HAP-1 (cell line): ENCODE data around the gene NPM3.

Experiments used
- DNase-seq, 2 experiments: peaks; one replicate each; pipeline ENCODE4 v3.0.0-alpha.2; 2016 to 2020; ENCODE audit warnings: low spot score in 2 of 2
- H3K27me3 ChIP-seq: fragments of 250-450 bp; sonication (Bioruptor Pico); 2 replicates; pipeline ENCODE4 v1.5.1; 2020; ENCODE audit warnings: low read depth, mild to moderate bottlenecking, moderate library complexity
- H3K36me3 ChIP-seq: fragments of 250-450 bp; sonication (Bioruptor Pico); replicated peaks from 2 replicates; pipeline ENCODE4 v1.5.1; 2020; ENCODE audit warnings: mild to moderate bottlenecking
- H3K4me1 ChIP-seq: fragments of 250-450 bp; sonication (Bioruptor Pico); 2 replicates; pipeline ENCODE4 v1.5.1; 2020; ENCODE audit warnings: mild to moderate bottlenecking
- H3K4me3 ChIP-seq: fragments of 250-450 bp; sonication (Bioruptor Pico); 2 replicates; pipeline ENCODE4 v1.5.1; 2020; ENCODE audit warnings: mild to moderate bottlenecking, moderate library complexity
- H3K9me3 ChIP-seq: fragments of 250-450 bp; sonication (Bioruptor Pico); 2 replicates; pipeline ENCODE4 v1.5.1; 2020; ENCODE audit warnings: mild to moderate bottlenecking, moderate library complexity
- in situ Hi-C: fragments of 300-500 bp; cut with MboI; formaldehyde crosslinking; loops from 3 replicates; pipeline ENCODE4 v1.14.3; 2020; ENCODE audit warnings: low sequenced_read_pairs, inconsistent platforms, mixed read lengths

The NPM3 gene

DNA sequence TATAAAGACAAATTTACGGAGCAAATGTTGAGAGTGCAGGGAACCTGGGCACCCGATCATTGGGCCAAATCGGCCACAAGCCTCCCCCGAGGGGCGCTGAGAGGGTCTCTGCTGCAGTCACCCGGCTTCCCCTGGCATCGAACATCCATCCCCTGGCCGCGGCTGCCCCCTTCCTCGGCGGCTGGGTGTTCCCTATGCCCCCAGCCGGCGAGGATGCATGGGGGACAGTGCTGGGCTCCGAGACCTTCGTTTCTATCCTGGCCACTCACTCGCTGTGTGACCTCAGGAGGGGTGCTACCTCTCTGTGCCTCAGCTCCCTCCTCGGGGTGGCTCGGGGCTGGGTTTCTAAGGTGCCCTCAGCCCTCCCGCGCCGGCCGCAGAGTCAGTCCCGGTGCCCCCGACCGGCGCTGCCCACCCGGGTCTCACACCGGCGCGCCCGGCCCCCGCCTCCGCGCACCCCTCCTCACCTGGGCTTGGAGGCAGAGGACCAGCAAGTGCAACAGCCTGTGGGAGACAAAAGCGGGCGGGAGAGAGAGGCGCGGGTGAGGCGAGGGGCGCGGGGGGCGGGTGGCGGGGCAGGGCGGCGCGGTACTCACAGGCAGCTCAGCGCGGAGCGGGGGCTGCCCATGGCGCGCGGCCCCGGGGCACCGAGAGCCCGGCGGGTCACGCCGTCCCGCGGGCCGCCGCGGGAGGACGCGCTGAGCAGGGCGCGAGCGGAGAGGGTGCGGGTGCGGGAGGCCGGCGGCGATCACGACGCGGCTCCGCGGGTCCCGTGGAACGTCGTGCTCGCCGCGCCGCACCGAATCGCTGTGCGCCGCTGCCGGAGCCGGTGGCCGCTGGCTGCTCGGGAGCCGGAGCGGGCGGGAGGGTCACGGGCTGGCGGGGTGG, 7.7 kb downstream of the NPM3 start, which contains the start of gene FGF8:
Gene FGF8, minus strand, starts transcription at position 842 of the 888 bp plus-strand sequence. Its CDS starts 214 bp downstream, at position 628.
- no peak for DNase-seq
- peaks cover 12% of the 10 kb centered on the region for H3K27me3 ChIP-seq
- peaks cover 7% of the 10 kb centered on the region for H3K4me1 ChIP-seq
- no peaks in the 10 kb centered on the region for H3K9me3 ChIP-seq
- H3K36me3 ChIP-seq, result peaks cover 5% of the 10 kb centered on the region; the same call in 1 of the 2 replicates
- peak within 1 kb of the TSS; percentile 16 for H3K4me3 ChIP-seq
- in situ Hi-C loops, result no loop called here

DNA sequence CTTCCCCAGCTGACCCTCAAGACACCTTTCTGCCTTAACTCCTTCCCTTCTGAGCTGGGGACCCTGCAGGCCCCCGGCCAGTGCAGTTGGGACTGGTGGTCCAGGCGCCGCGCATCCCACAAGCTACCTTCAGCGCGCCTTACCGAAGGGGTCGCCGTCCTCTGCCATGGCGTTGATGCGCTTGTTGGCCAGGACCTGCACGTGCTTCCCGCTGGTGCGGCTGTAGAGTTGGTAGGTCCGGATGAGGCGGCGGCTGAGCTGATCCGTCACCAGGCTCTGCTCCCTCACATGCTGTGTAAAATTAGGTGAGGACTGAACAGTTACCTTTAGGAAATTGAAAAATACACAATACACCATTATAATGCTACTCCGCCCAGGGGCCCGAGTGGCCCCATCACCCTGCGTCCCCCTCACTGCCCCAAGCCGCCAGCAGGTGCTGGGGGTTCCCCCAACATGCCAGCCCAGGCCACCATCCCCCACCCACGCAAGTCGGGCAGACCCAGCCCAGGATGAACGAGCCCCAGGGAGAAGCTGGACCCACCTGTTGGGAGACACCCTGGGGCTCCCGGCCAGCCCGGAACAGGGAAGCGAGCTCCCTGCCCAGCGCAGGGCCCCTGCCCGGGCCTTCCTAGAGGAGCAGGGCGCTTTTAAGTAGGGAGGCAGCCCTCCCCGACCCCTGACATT, 8.5 kb downstream of the NPM3 start:
- in situ Hi-C loops, result no loop called here
- no peak for DNase-seq
- Histone ChIP-seq H3K4me3 (no peak overlapping the region), H3K36me3 (peaks cover 3% of the 10 kb centered on the region; the same call in 1 of the 2 replicates), H3K27me3 (peaks cover 12% of the 10 kb centered on the region), H3K4me1 (peaks cover under 1% of the 10 kb centered on the region), H3K9me3 (no peaks in the 10 kb centered on the region)

GRCh38 chr10:101773923-101774588, 9.2 kb downstream of the NPM3 start:
- no peak for DNase-seq
- Histone ChIP-seq H3K36me3 (0 out of 2 replicates have a peak, but pooled peaks cover 3% of the 10 kb centered on the region), H3K9me3 (no peaks in the 10 kb centered on the region), H3K4me1 (no peaks in the 10 kb centered on the region; the same call in 1 of the 2 replicates), H3K4me3 (no peak overlapping the region), H3K27me3 (peaks cover 12% of the 10 kb centered on the region)
- in situ Hi-C loops, result no loop called here

DNA sequence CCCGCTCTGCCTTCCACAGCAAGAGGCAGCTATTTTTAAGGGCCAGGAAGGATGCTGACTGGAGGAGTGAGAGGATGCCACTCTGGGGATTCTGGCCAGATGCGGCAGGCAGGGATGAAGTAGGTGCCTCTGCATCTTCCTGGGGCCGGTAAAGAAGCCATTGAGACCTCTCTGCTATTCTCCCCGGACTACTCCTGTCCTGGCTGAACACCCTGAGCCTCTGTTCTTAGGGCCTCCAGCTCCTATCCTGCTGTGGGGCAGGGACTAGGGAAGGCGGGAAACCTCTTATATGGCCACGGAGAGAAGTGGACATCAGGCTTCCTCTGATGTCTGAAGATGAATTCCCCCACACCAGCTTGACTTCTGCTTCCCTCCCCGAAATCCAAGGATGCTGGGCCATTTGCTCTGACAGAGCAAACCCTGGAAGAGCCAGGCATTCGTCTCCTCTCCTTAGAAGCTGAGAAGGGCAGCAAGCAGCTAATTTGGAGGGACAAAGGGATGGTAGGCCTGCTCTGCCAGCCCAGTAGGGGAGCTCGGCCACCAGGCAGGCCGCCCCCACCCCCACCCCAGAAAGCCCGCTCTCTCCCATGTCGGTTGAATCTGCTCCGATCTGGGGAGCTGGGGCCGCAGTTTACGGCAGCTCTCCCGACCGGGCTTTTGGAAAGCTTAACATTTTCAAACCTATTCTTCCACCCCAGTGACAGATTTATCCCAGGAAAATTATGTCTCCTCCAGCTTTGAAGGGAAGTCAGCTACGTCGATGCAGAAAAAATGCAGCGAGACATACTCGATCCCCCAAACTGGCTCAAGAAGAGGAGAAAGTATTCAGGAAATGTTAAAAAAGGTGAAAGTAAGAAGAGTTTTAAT, 10.1 kb downstream of the NPM3 start:
- Histone ChIP-seq H3K9me3 (no peaks in the 10 kb centered on the region), H3K4me3 (no peak overlapping the region), H3K4me1 (no peaks in the 10 kb centered on the region; the same call in 1 of the 2 replicates), H3K27me3 (peaks cover 12% of the 10 kb centered on the region), H3K36me3 (0 out of 2 replicates have a peak, but pooled peaks cover 3% of the 10 kb centered on the region)
- DNase-seq, result no peak
- in situ Hi-C loops, result no loop called here

DNA sequence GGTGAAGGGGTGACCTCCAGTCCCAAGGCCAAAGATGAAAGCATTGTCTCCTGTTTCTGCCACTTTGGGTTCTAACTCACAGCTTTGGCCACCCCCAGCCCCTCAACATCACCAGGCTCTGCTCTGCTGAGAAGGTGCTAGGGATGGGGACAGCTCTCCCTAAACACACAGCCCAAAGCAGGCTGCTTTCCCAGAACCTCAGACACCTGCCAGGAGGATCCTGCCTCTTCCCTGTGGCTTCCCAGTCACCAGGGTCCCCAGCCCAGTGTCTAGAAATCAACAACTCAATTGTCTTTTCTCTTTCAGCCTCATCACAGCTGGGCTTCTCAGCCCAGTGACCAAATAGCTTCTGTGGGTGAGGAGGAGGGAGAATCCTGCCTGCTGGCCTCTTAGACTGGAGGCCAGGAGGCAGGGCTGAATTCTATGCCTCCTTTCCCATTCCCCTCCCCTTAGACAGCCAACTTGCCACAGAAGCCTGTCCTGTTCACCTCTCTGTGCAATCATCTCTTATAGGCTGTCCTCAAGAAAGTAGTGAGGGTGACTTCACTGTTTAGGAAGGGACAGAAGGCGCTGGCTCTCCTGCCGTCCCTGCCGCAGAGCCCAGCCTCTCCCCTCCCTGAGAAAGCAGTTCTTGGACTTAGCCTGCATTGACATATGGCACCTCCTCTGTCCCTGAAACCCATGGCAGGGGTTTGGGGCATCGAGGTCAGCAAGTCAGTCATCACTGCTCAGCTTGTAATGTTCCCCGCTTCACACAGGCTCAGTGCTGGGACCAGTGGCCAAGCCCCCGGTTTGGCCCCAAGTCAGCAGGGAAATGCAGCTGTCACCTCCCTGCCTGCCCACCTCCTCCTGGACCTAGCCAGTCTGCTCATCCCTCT, 11.0 kb downstream of the NPM3 start:
- no peak for DNase-seq
- H3K27me3 ChIP-seq, result peaks cover 12% of the 10 kb centered on the region
- H3K36me3 ChIP-seq, result no peaks in the 10 kb centered on the region
- H3K9me3 ChIP-seq, result no peaks in the 10 kb centered on the region
- in situ Hi-C loops, result no loop called here
- no peak overlapping the region for H3K4me3 ChIP-seq
- H3K4me1 ChIP-seq, result no peaks in the 10 kb centered on the region; the same call in 1 of the 2 replicates

DNA sequence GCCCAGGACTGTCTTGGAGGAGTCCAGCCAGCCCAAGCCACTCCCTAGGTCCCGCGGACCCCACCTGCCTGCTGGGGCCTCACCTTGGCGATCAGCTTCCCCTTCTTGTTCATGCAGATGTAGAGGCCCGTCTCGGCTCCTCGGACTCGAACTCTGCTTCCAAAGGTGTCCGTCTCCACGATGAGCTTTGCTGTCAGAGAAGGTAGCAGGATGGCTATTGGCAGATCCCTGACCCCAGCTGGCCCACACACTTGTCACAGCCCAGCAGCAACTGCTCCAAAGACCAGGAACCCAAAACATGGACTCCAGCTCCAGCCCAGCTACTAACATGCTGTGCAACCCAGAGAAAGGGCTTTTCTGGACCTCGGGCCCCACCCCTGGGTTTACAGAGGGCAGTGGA, 11.9 kb downstream of the NPM3 start:
- Histone ChIP-seq H3K4me1 (no peaks in the 10 kb centered on the region; the same call in 1 of the 2 replicates), H3K36me3 (no peaks in the 10 kb centered on the region), H3K9me3 (no peaks in the 10 kb centered on the region), H3K27me3 (peaks cover 12% of the 10 kb centered on the region), H3K4me3 (no peak overlapping the region)
- in situ Hi-C loops, result no loop called here
- no peak for DNase-seq

GRCh38 chr10:101770331-101771215, 12.7 kb downstream of the NPM3 start:
- H3K27me3 ChIP-seq, result peaks cover 12% of the 10 kb centered on the region
- no peaks in the 10 kb centered on the region for H3K36me3 ChIP-seq
- DNase-seq, result no peak
- H3K4me1 ChIP-seq, result no peaks in the 10 kb centered on the region; the same call in 1 of the 2 replicates
- in situ Hi-C loops, result no loop called here
- no peaks in the 10 kb centered on the region for H3K9me3 ChIP-seq
- H3K4me3 ChIP-seq, result no peak overlapping the region

DNA sequence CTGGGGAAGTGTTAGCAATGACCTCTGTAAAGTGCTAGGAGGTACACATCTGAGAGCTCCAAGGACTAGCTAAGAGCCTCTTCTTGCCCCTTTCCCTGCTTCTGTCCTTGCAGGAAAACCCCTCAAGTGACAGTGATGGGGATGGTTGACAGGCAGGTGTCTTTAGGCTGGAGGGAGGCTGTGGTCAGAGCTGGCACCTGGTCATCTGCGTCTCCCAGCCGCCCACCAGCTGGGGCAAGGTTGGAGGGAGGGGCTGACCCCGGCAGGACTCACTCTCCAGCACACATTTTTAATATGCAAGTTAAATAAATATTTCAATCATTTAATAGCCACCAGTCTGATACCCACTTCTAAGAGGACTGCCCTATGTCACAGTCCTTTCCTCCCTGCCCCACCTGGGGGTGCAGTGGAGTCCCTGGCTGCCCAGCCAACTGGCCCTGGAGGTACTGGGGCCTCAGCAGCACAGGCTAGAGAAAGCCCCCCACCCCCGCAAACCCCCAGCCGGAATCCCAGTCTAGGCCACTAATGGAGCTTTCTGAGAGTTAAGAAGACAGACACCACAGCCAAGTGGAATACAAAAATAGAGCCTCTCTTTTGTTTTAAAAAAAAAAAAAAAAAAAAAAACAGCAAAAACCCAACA, 13.6 kb downstream of the NPM3 start:
- in situ Hi-C loops, result no loop called here
- H3K36me3 ChIP-seq, result no peaks in the 10 kb centered on the region

GRCh38 chr10:101768791-101769170, 14.5 kb downstream of the NPM3 start:
- no peaks in the 10 kb centered on the region; the same call in 1 of the 2 replicates for H3K4me1 ChIP-seq
- no peaks in the 10 kb centered on the region; the same call in 1 of the 2 replicates for H3K27me3 ChIP-seq
- H3K36me3 ChIP-seq, result no peaks in the 10 kb centered on the region
- no peak overlapping the region for H3K4me3 ChIP-seq
- in situ Hi-C loops, result no loop called here
- no peaks in the 10 kb centered on the region for H3K9me3 ChIP-seq
- DNase-seq, result no peak

More for the DNA sequence above, 13.6 kb downstream of the NPM3 start:
- no peaks in the 10 kb centered on the region for H3K9me3 ChIP-seq
- peaks cover 4% of the 10 kb centered on the region for H3K27me3 ChIP-seq
- no peak for DNase-seq
- no peaks in the 10 kb centered on the region; the same call in 1 of the 2 replicates for H3K4me1 ChIP-seq
- no peak overlapping the region for H3K4me3 ChIP-seq

DNA sequence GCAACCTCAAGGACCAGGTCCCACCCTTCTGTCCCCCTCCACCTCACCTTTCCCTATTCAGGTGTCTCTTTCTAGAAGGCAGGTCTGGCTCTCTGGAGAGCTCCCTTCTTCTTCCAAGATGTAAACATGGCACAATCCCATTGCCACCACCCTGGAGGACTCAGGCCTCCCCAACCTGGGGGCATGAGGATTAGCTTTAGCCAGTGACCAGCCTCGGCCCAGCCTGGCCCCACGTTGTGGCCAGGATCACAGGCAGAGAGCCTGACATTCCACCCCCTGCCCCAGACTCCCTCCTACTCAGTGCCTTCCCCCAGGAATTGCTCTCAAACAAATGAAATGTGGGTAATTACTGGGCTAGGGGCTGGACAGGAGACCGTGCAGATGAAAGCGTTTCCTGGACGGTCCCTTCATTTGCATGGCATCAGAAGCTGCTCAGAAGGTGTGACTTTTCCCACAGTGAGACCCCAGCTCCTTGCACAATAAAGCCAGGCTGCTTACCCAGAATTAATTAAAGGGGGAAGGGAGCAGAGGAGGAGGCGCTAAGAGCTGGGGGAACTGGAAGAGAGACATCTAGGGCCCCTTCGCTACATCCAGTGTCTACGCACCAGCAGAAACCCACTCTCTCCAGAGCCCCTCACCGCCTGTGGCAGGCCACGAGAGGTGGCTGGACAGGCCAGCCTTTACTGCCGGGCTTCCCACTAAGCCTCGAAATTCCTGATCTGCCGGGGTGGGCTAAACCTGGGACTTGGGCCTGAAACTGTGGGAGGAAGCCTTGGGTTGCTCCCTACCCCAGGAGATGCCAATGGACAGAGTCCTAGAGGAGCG, 15.1 kb downstream of the NPM3 start:
- no peaks in the 10 kb centered on the region for H3K36me3 ChIP-seq
- no peaks in the 10 kb centered on the region; the same call in 1 of the 2 replicates for H3K27me3 ChIP-seq
- in situ Hi-C loops, result no loop called here
- H3K4me1 ChIP-seq, result no peaks in the 10 kb centered on the region
- no peak overlapping the region for H3K4me3 ChIP-seq
- no peaks in the 10 kb centered on the region for H3K9me3 ChIP-seq
- DNase-seq, result no peak
